GM12878 (cell line): ENCODE results near the gene PIP5K1A. TPM values are rescaled to one million over a fixed set of nuclear protein-coding genes. Genes with fewer than 3 reads are reported as not detected.

Experiments
- ATF7 ChIP-seq: fragments of 450-650 bp; IDR thresholded peaks from 2 replicates; pipeline ENCODE4 v1.6.1; 2016; ENCODE audit warnings: low read depth, mild to moderate bottlenecking
- BCL3 ChIP-seq: IDR thresholded peaks from 2 replicates; pipeline ENCODE4 v1.6.1; 2011; ENCODE audit warnings: borderline replicate concordance, low read depth, mild to moderate bottlenecking, moderate library complexity, low read length; ENCODE audit not compliant: insufficient read depth, poor library complexity, severe bottlenecking
- CHD1 ChIP-seq: IDR thresholded peaks from 2 replicates; pipeline ENCODE4 v1.6.1; 2012; ENCODE audit warnings: low read depth, low read length, improper control_type of control experiment
- CHD2 ChIP-seq: IDR thresholded peaks from 2 replicates; pipeline ENCODE4 v1.6.1; 2011; ENCODE audit warnings: low read depth, low read length, improper control_type of control experiment, borderline replicate concordance
- EGR1 ChIP-seq, 2 experiments: IDR thresholded peaks; 1 replicate in 1 of 2; 2 replicates in 1 of 2; pipeline ENCODE4 v1.6.1; 2011 to 2012; ENCODE audit warnings: low read depth in 2 of 2, low read length in 2 of 2, borderline replicate concordance in 1 of 2, mild to moderate bottlenecking in 1 of 2, moderate library complexity in 1 of 2
- ESRRA ChIP-seq: IDR thresholded peaks from 2 replicates; pipeline ENCODE4 v1.6.1; 2012; ENCODE audit warnings: mild to moderate bottlenecking, low read length, improper control_type of control experiment
- FOS ChIP-seq: IDR thresholded peaks from 3 replicates; pipeline ENCODE4 v1.6.1; 2011; ENCODE audit warnings: borderline replicate concordance; ENCODE audit not compliant: insufficient read length; ENCODE audit errors: extremely low read depth
- FOXK2 ChIP-seq: fragments of 450-650 bp; IDR thresholded peaks from 2 replicates; pipeline ENCODE4 v1.6.1; 2017; ENCODE audit warnings: mild to moderate bottlenecking, moderate library complexity
- GATAD2B ChIP-seq: fragments of 450-650 bp; conservative IDR thresholded peaks from 2 replicates; pipeline ENCODE4 v1.6.1; 2017; ENCODE audit warnings: low read depth, mild to moderate bottlenecking, moderate library complexity
- HDAC2 ChIP-seq: fragments of 200-600 bp; sonication (generic); IDR thresholded peaks from 2 replicates; pipeline ENCODE4 v1.6.1; 2017
- HDGF ChIP-seq: fragments of 450-650 bp; IDR thresholded peaks from 2 replicates; pipeline ENCODE4 v1.6.1; 2016; ENCODE audit warnings: antibody characterized with exemption
- IKZF1 ChIP-seq: fragments of 450-650 bp; conservative IDR thresholded peaks from 2 replicates; pipeline ENCODE4 v1.6.1; 2017; ENCODE audit warnings: antibody characterized with exemption, mild to moderate bottlenecking
- IRF3 ChIP-seq: fragments of 450-650 bp; IDR thresholded peaks from 2 replicates; pipeline ENCODE4 v1.6.1; 2014; ENCODE audit warnings: mild to moderate bottlenecking
- JUNB ChIP-seq: IDR thresholded peaks from 2 replicates; pipeline ENCODE4 v1.6.1; 2016; ENCODE audit warnings: antibody characterized with exemption, mild to moderate bottlenecking
- MLLT1 ChIP-seq: fragments of 450-650 bp; IDR thresholded peaks from 2 replicates; pipeline ENCODE4 v1.6.1; 2016; ENCODE audit warnings: mild to moderate bottlenecking
- MTA3 ChIP-seq: IDR thresholded peaks from 2 replicates; pipeline ENCODE4 v1.6.1; 2012; ENCODE audit warnings: low read length, inconsistent platforms, borderline replicate concordance
- NFYA ChIP-seq: IDR thresholded peaks from 2 replicates; pipeline ENCODE4 v1.6.1; 2011; ENCODE audit warnings: low read depth, mild to moderate bottlenecking, low read length, improper control_type of control experiment, borderline replicate concordance
- POLR2A ChIP-seq: IDR thresholded peaks from 2 replicates; pipeline ENCODE4 v1.6.1; 2011; ENCODE audit warnings: low read depth, mild to moderate bottlenecking, low read length
- RAD51 ChIP-seq: fragments of 450-650 bp; IDR thresholded peaks from 2 replicates; pipeline ENCODE4 v1.6.1; 2016; ENCODE audit warnings: moderate library complexity, mild to moderate bottlenecking, inconsistent platforms
- RB1 ChIP-seq: fragments of 450-650 bp; formaldehyde crosslinking; IDR thresholded peaks from 2 replicates; pipeline ENCODE4 v1.6.1; 2017; ENCODE audit warnings: mild to moderate bottlenecking, borderline replicate concordance
- RCOR1 ChIP-seq: conservative IDR thresholded peaks from 2 replicates; pipeline ENCODE4 v1.6.1; 2012; ENCODE audit warnings: low read depth, low read length, improper control_type of control experiment
- RELA ChIP-seq: fragments of 450-650 bp; IDR thresholded peaks from 2 replicates; pipeline ENCODE4 v1.8.0; 2014; ENCODE audit warnings: borderline replicate concordance; ENCODE audit not compliant: partially characterized antibody
- RUNX3 ChIP-seq: IDR thresholded peaks from 2 replicates; pipeline ENCODE4 v1.6.1; 2012; ENCODE audit warnings: low read length, inconsistent platforms
- SIX5 ChIP-seq: IDR thresholded peaks from 2 replicates; pipeline ENCODE4 v1.6.1; 2011; ENCODE audit warnings: mild to moderate bottlenecking, low read depth, low read length, moderate library complexity; ENCODE audit not compliant: severe bottlenecking
- SMAD5 ChIP-seq: IDR thresholded peaks from 2 replicates; pipeline ENCODE4 v1.6.1; 2016; ENCODE audit warnings: antibody characterized with exemption, low read depth
- SMC3 ChIP-seq: IDR thresholded peaks from 2 replicates; pipeline ENCODE4 v1.6.1; 2011; ENCODE audit warnings: low read length, improper control_type of control experiment, borderline replicate concordance
- SREBF2 ChIP-seq: IDR thresholded peaks from 2 replicates; pipeline ENCODE4 v1.6.1; 2012; ENCODE audit warnings: mild to moderate bottlenecking, low read length
- ZNF384 ChIP-seq: IDR thresholded peaks from 2 replicates; pipeline ENCODE4 v1.6.1; 2012; ENCODE audit warnings: low read depth, mild to moderate bottlenecking, low read length, improper control_type of control experiment, borderline replicate concordance
- ZSCAN29 ChIP-seq: fragments of 450-650 bp; IDR thresholded peaks from 2 replicates; pipeline ENCODE4 v1.6.1; 2017; ENCODE audit warnings: mild to moderate bottlenecking, moderate library complexity
- ZZZ3 ChIP-seq: IDR thresholded peaks from 2 replicates; pipeline ENCODE4 v1.6.1; 2011; ENCODE audit warnings: low read depth; ENCODE audit not compliant: control insufficient read depth, insufficient read length
- polyA plus RNA-seq, 11 experiments: library from polyadenylated mRNA; depleted of rRNA in 4 of 11; unstranded in 6 of 11; stranded (reverse) in 5 of 11; fragments of >200 nt; fragmentation: Nextera tagmentation in 4 of 11; fragmentation: Illumina TruSeq in 1 of 11; extraction: Ambion mirVana in 4 of 11; extraction: Trizol in 1 of 11; gene quantifications; 1 replicate in 1 of 11; 2 replicates in 10 of 11; pipeline versions ENCODE4 v1.2.1 to v1.2.3, GENCODE V29; 2011 to 2016; ENCODE audit warnings: inconsistent platforms in 2 of 11, missing spikeins in 2 of 11, low read depth in 1 of 11
- total RNA-seq, 4 experiments: library from RNA; depleted of rRNA in 3 of 4; stranded (reverse); fragments of >200 nt in 3 of 4; fragmentation: Illumina TruSeq in 1 of 4; extraction: Trizol in 1 of 4; gene quantifications; 2 replicates each; pipeline versions ENCODE4 v1.2.1 to v1.2.3, GENCODE V29; 2013 to 2021

PIP5K1A gene
- total and polyA plus RNA-seq, 10 of the 15 experiments (the other 5 are each of a cell fraction or from before 2014, with no cell fraction given): 4.5 to 114 (median 51.5) TPM

- TF ChIP-seq GATAD2B (peak; percentile 4; the same call in 1 of the 2 replicates), RB1 (0 out of 2 replicates have a peak, but pooled peaks have one; percentile 45), IKZF1 (no peak; the same call in 1 of the 2 replicates), RAD51 (no peak), SMAD5 (no peak), FOS (no peak), RUNX3 (0 out of 2 replicates have a peak, but pooled peaks have one; percentile 33), NFYA (no peak), POLR2A (peak; percentile 23; the same call in 1 of the 2 replicates), EGR1 (IDR thresholded peaks at IDR 0.05; ENCODE audit: borderline replicate concordance in 1 of 2, low read depth in 2 of 2, low read length in 2 of 2) (peak in 1 of 2 experiments; percentile 29; a peak in 1 of 3 replicates), ESRRA (no peak), RCOR1 (no peak), ZSCAN29 (no peak), SIX5 (no peak), MTA3 (no peak), JUNB (no peak), RELA (no peak), SMC3 (no peak), CHD2 (peak; percentile 36; the same call in 1 of the 2 replicates), ATF7 (0 out of 2 replicates have a peak, but pooled peaks have one; percentile 28), CHD1 (no peak), BCL3 (no peak), ZZZ3 (no peak), HDGF (peak; percentile 57; the same call in 1 of the 2 replicates), ZNF384 (no peak), SREBF2 (no peak), HDAC2 (no peak), MLLT1 (no peak), FOXK2 (no peak), IRF3 (no peak)
Measured at GRCh38 chr1:151282883-151283725, 84.8 kb downstream of the PIP5K1A start (continued).
